ENCODE data around the gene PRTG.

GRCh38 chr15:55573224-55573623 is 169.7 kb downstream of the PRTG start:
- TF ChIP-seq GABPA (IDR thresholded peaks at IDR 0.05; ENCODE audit: low read depth) (no peak), FOXM1 (IDR thresholded peaks at IDR 0.05; ENCODE audit: low read depth) (no peak), MAX (IDR thresholded peaks at IDR 0.05; ENCODE audit: low read depth) (no peak), GATA2 (CRISPR knock-in tag; IDR thresholded peaks at IDR 0.05) (no peak), ZBTB33 (IDR thresholded peaks at IDR 0.05; ENCODE audit: borderline replicate concordance, low read depth) (no peak), PBX3 (IDR thresholded peaks at IDR 0.05) (no peak)
- TF ChIP-seq, protein P1, sequence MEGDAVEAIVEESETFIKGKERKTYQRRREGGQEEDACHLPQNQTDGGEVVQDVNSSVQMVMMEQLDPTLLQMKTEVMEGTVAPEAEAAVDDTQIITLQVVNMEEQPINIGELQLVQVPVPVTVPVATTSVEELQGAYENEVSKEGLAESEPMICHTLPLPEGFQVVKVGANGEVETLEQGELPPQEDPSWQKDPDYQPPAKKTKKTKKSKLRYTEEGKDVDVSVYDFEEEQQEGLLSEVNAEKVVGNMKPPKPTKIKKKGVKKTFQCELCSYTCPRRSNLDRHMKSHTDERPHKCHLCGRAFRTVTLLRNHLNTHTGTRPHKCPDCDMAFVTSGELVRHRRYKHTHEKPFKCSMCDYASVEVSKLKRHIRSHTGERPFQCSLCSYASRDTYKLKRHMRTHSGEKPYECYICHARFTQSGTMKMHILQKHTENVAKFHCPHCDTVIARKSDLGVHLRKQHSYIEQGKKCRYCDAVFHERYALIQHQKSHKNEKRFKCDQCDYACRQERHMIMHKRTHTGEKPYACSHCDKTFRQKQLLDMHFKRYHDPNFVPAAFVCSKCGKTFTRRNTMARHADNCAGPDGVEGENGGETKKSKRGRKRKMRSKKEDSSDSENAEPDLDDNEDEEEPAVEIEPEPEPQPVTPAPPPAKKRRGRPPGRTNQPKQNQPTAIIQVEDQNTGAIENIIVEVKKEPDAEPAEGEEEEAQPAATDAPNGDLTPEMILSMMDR (IDR thresholded peaks at IDR 0.05) = no peak

Data from SK-N-SH (cell line).